Tibial artery (tissue), 4 donors: ENCODE measurements around the gene CNST.
"Not testable (repeated sequence)": the region's sequence is repeated elsewhere in the genome, so short reads cannot be mapped to it uniquely, and the experiment has no call there.

Experiments
- DNase-seq, 2 donors: peaks; one replicate each; pipeline ENCODE4 v3.0.0-alpha.2; 2019
- H3K27ac ChIP-seq, 2 donors: fragments of 200-600 bp; sonication (generic) in 1 of 2; 1 replicate in 1 of 2; 2 replicates in 1 of 2; pipeline ENCODE4 v1.5.1; 2018 to 2019; ENCODE audit warnings: mild to moderate bottlenecking in 1 of 2
- H3K27me3 ChIP-seq, 2 donors: fragments of 200-600 bp; sonication (generic) in 1 of 2; one replicate each; pipeline versions ENCODE4 v1.5.1 to v1.6.0; 2016 to 2019
- H3K36me3 ChIP-seq, 3 donors: fragments of 200-600 bp; sonication (generic) in 2 of 3; one replicate each; pipeline ENCODE4 v1.5.1; 2016 to 2019; ENCODE audit warnings: mild to moderate bottlenecking in 2 of 3
- H3K4me1 ChIP-seq, 4 donors: fragments of 200-600 bp; sonication (generic) in 2 of 4; 1 replicate in 3 of 4; 2 replicates in 1 of 4; pipeline ENCODE4 v1.5.1; 2016 to 2019
- H3K4me3 ChIP-seq, 2 donors: fragments of 200-600 bp; sonication (generic) in 1 of 2; 1 replicate in 1 of 2; 2 replicates in 1 of 2; pipeline ENCODE4 v1.5.1; 2018 to 2019; ENCODE audit warnings: mild to moderate bottlenecking in 2 of 2
- H3K9me3 ChIP-seq, 3 donors: fragments of 200-600 bp; sonication (generic) in 1 of 3; one replicate each; pipeline ENCODE4 v1.5.1; 2016 to 2019
- CTCF ChIP-seq, 2 experiments: fragments of 200-600 bp in 1 of 2; fragments of 450-650 bp in 1 of 2; IDR thresholded peaks; one replicate each; pipeline ENCODE4 v1.5.1; 2017 to 2019; ENCODE audit warnings: antibody characterized with exemption in 2 of 2, mild to moderate bottlenecking in 1 of 2, moderate library complexity in 1 of 2
- intact Hi-C: fragments of 100-400 bp; cut with DNase I; formaldehyde crosslinking; loops from one replicate; pipeline ENCODE4 v1.15.0; 2023; ENCODE audit warnings: low total_unique reads

Gene CNST

DNA sequence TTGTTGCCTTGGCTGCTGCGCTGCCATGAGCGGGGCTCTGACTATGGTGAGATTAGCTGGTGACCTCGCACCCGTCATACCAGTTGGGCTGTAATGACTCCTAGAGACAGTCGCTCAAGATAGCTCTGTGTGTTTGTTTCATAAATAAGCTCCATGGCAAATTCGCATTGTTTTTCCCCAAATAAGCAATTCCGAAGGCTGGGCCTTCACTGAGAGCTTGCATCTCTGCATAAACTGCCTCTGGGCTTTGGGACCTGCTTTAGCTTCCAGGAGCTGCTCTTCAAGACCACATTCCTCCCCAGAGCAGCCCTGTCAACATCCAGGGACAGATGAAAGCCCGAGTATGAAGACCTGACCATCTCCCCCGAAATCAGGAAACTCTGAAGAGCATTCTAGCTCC, 117.3 kb downstream of the CNST start:
- no peak for DNase-seq
- Histone ChIP-seq H3K27me3 (peaks cover 0 to 10% of the 10 kb centered on the region in 2 donors), H3K9me3 (no peaks in the 10 kb centered on the region), H3K36me3 (no peaks in the 10 kb centered on the region), H3K4me3 (no peak overlapping the region), H3K27ac (no peak overlapping the region), H3K4me1 (peaks cover 0 to 9% (median 3%) of the 10 kb centered on the region in 4 donors)
- intact Hi-C loops: no loop called here
- TF ChIP-seq CTCF (IDR thresholded peaks at IDR 0.05): no peak

- H3K27ac ChIP-seq: no peak overlapping the region
- DNase-seq: no peak
- peaks cover 0 to 10% of the 10 kb centered on the region in 2 donors for H3K27me3 ChIP-seq
- no peaks in the 10 kb centered on the region for H3K9me3 ChIP-seq
- intact Hi-C loops: no loop called here
- peaks cover 0 to 15% (median 4%) of the 10 kb centered on the region in 4 donors for H3K4me1 ChIP-seq
- no peak for TF ChIP-seq CTCF (IDR thresholded peaks at IDR 0.05)
- no peaks in the 10 kb centered on the region for H3K36me3 ChIP-seq
- H3K4me3 ChIP-seq: no peak overlapping the region
Observed at GRCh38 chr1:246687002-246687401, 120.7 kb downstream of the CNST start.

- no peaks in the 10 kb centered on the region for H3K36me3 ChIP-seq
- DNase-seq: no peak
- H3K4me1 ChIP-seq: peaks cover 0 to 10% (median 4%) of the 10 kb centered on the region in 4 donors
- peaks cover 0 to 10% of the 10 kb centered on the region in 2 donors for H3K27me3 ChIP-seq
- TF ChIP-seq CTCF (IDR thresholded peaks at IDR 0.05): peak; percentile 57 to 74
- H3K4me3 ChIP-seq: peak overlapping the region; percentile 6
- intact Hi-C loops: no loop called here
- H3K9me3 ChIP-seq: peaks cover 0 to 5% (median 0%) of the 10 kb centered on the region in 3 donors
- H3K27ac ChIP-seq: no peak overlapping the region
Observed at GRCh38 chr1:246689409-246690008, 123.3 kb downstream of the CNST start.

- peaks cover 0 to 10% of the 10 kb centered on the region in 2 donors for H3K27me3 ChIP-seq
- intact Hi-C loops: no loop called here
- no peak overlapping the region for H3K27ac ChIP-seq
- DNase-seq: no peak
- peaks cover 0 to 8% (median 0%) of the 10 kb centered on the region in 3 donors for H3K9me3 ChIP-seq
- H3K4me3 ChIP-seq: no peak overlapping the region
- H3K36me3 ChIP-seq: no peaks in the 10 kb centered on the region
- TF ChIP-seq CTCF (IDR thresholded peaks at IDR 0.05): no peak
- peaks cover 0 to 10% (median 4%) of the 10 kb centered on the region in 4 donors for H3K4me1 ChIP-seq
Observed at GRCh38 chr1:246690100-246690499, 123.8 kb downstream of the CNST start.

GRCh38 chr1:246691622-246692495, 125.6 kb downstream of the CNST start:
- no peak for DNase-seq
- intact Hi-C loops: no loop called here
- peaks cover 0 to 4% of the 10 kb centered on the region in 2 donors for H3K27me3 ChIP-seq
- H3K4me1 ChIP-seq: peaks cover 0 to 10% (median 4%) of the 10 kb centered on the region in 4 donors
- no peak overlapping the region for H3K4me3 ChIP-seq
- no peak overlapping the region for H3K27ac ChIP-seq
- TF ChIP-seq CTCF (IDR thresholded peaks at IDR 0.05): no peak
- no peaks in the 10 kb centered on the region for H3K36me3 ChIP-seq
- peaks cover 0 to 8% (median 0%) of the 10 kb centered on the region in 3 donors for H3K9me3 ChIP-seq

DNA sequence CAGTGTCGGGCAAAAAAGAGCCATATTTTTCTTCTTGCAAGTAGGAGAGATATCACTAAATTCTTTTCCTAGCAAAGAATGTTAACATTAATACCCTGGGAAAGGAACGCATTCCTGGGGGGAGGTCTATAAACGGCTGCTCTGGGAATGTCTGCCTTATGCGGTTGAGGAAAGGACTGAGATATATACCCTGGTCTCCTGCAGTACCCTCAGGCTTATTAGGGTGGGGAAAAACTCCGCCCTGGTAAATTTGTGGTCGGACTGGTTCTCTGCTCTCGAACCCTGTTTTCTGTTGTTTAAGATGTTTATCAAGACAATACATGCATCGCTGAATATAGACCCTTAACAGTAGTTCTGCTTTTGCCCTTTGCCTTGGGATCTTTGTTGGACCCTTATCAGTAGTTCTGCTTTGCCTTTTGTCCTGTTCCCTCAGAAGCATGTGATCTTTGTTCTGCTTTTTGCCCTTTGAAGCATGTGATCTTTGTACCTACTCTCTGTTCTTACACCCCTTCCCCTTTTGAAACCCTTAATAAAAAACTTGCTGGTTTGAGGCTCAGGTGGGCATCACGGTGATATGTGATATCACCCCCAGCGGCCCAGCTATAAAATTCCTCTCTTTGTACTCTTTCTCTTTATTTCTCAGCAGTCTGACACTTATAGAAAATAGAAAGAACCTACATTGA, 128.1 kb downstream of the CNST start:
- intact Hi-C loops: not testable (repeated sequence)

More for the DNA sequence above, 128.1 kb downstream of the CNST start:
- H3K9me3 ChIP-seq, H3K36me3 ChIP-seq, H3K27ac ChIP-seq, H3K27me3 ChIP-seq, DNase-seq, H3K4me3 ChIP-seq: not testable (repeated sequence)
- H3K4me1 ChIP-seq: peaks cover 0 to 13% (median 3%) of the 10 kb centered on the region in 4 donors
